Mucosa of descending colon (tissue), 3 donors: ENCODE measurements around the gene EIF2D. TPM values are rescaled to one million over a fixed set of nuclear protein-coding genes. Genes with fewer than 3 reads are reported as not detected.

Experiments
- ATAC-seq: fragments of 200-7000 bp; cut with Tn5 transposase; one replicate; pipeline ENCODE4 v1.9.1; 2020; ENCODE audit warnings: mild to moderate bottlenecking, moderate library complexity
- DNase-seq, 3 donors: peaks; one replicate each; pipeline ENCODE4 v3.0.0-alpha.2; 2020
- H3K36me3 ChIP-seq: fragments of 200-600 bp; one replicate; pipeline ENCODE4 v1.8.0; 2021; ENCODE audit warnings: low read depth, mild to moderate bottlenecking
- H3K4me1 ChIP-seq: fragments of 200-600 bp; one replicate; pipeline ENCODE4 v1.8.0; 2021; ENCODE audit warnings: low read depth, mild to moderate bottlenecking
- H3K4me3 ChIP-seq: fragments of 200-600 bp; one replicate; pipeline ENCODE4 v1.8.0; 2021; ENCODE audit warnings: mild to moderate bottlenecking
- H3K9me3 ChIP-seq: fragments of 200-600 bp; one replicate; pipeline ENCODE4 v1.8.0; 2021; ENCODE audit warnings: mild to moderate bottlenecking
- CTCF ChIP-seq: fragments of 200-600 bp; IDR thresholded peaks from one replicate; pipeline ENCODE4 v1.8.0; 2022; ENCODE audit warnings: antibody characterized with exemption, mild to moderate bottlenecking
- intact Hi-C, 2 donors: fragments of 100-400 bp; cut with DNase I in 1 of 2; cut with micrococcal nuclease in 1 of 2; formaldehyde crosslinking; loops; one replicate each; pipeline versions ENCODE4 v1.11.0 to v1.11.1; 2022; cut with DNase I, micrococcal nuclease
- total RNA-seq, 3 donors: library from RNA; stranded (reverse); fragmentation: NEBNext Ultra II Directional in 2 of 3; extraction: Animal tissue kit (Norgen Biotek cat#: 25700) in 2 of 3; gene quantifications; one replicate each; pipeline versions ENCODE4 v1.2.1 to v1.2.4, GENCODE V29; 2021 to 2023
- donor health status: DM: no; HTN: no; CAD: no; lungs with moderate emphysema.
- donor health status: DM: no; HTN: no; CAD: no.
- donor health status: DM: no; HTN: yes; CAD: no.

The EIF2D gene
- total RNA-seq, 3 donors from 2014 or later = 36.8 to 47.8 (median 43.9) TPM

- ATAC-seq (peak; percentile 66), DNase-seq (peak in 1 of 3 donors; percentile 29)
- Histone ChIP-seq H3K9me3 (no peaks in the 10 kb centered on the region), H3K36me3 (no peaks in the 10 kb centered on the region), H3K4me3 (no peak overlapping the region), H3K4me1 (peaks cover 8% of the 10 kb centered on the region)
- no peak for TF ChIP-seq CTCF
- intact Hi-C loops = no loop called here
Measured at GRCh38 chr1:206551986-206552326, 60.3 kb downstream of the EIF2D start.

GRCh38 chr1:206551296-206551985 is 60.8 kb downstream of the EIF2D start:
- no peak for DNase-seq
- H3K36me3 ChIP-seq = no peaks in the 10 kb centered on the region
- H3K4me3 ChIP-seq = no peak overlapping the region
- ATAC-seq = no peak
- peaks cover 6% of the 10 kb centered on the region for H3K4me1 ChIP-seq
- TF ChIP-seq CTCF = no peak
- H3K9me3 ChIP-seq = no peaks in the 10 kb centered on the region
- intact Hi-C loops = no loop called here

GRCh38 chr1:206550446-206550845 is 61.8 kb downstream of the EIF2D start:
- intact Hi-C loops = no loop called here
- Histone ChIP-seq H3K4me3 (no peak overlapping the region), H3K9me3 (no peaks in the 10 kb centered on the region), H3K36me3 (no peaks in the 10 kb centered on the region), H3K4me1 (no peaks in the 10 kb centered on the region)
- no peak for DNase-seq
- ATAC-seq = no peak
- no peak for TF ChIP-seq CTCF

GRCh38 chr1:206547104-206547503 is 65.2 kb downstream of the EIF2D start:
- H3K9me3 ChIP-seq = no peaks in the 10 kb centered on the region
- no peak for DNase-seq
- no peak for TF ChIP-seq CTCF
- ATAC-seq = no peak
- H3K4me1 ChIP-seq = no peaks in the 10 kb centered on the region
- H3K4me3 ChIP-seq = no peak overlapping the region
- intact Hi-C loops = no loop called here
- H3K36me3 ChIP-seq = no peaks in the 10 kb centered on the region

GRCh38 chr1:206545351-206545750 is 66.9 kb downstream of the EIF2D start:
- H3K4me1 ChIP-seq = peaks cover under 1% of the 10 kb centered on the region
- DNase-seq (no peak), ATAC-seq (no peak)
- no peaks in the 10 kb centered on the region for H3K9me3 ChIP-seq
- intact Hi-C loops = no loop called here
- no peak overlapping the region for H3K4me3 ChIP-seq
- TF ChIP-seq CTCF = no peak
- no peaks in the 10 kb centered on the region for H3K36me3 ChIP-seq
